ENCODE results near the gene KCND2. TPM values are rescaled to one million over a fixed set of nuclear protein-coding genes. Genes with fewer than 3 reads are reported as not detected.

The KCND2 gene
- total RNA-seq, 1 experiment from 2014 or later: not detected

- Histone ChIP-seq H3K9me3 (no peaks in the 10 kb centered on the region), H3K36me3 (ENCODE audit: control insufficient read depth, insufficient read depth, low read length) (no peaks in the 10 kb centered on the region), H3K4me3 (ENCODE audit: low read depth, low read length) (no peak overlapping the region), H3K4me1 (no peaks in the 10 kb centered on the region), H3K27me3 (replicated peaks; ENCODE audit: control insufficient read depth, insufficient read depth, low read length) (no peaks in the 10 kb centered on the region)
- intact Hi-C loops (cut with micrococcal nuclease; ENCODE audit: unreplicated experiment): no loop called here
- Mint-ChIP-seq H3K4me3 (ENCODE audit: unreplicated experiment) (no peak overlapping the region), H3K27me3 (ENCODE audit: insufficient read depth, unreplicated experiment) (peaks cover 6% of the 10 kb centered on the region), H3K9me3 (ENCODE audit: unreplicated experiment) (no peaks in the 10 kb centered on the region), H3K27ac (ENCODE audit: unreplicated experiment) (no peak overlapping the region), H3K36me3 (ENCODE audit: insufficient read depth, unreplicated experiment) (no peaks in the 10 kb centered on the region), H3K4me1 (ENCODE audit: low read depth, unreplicated experiment) (no peaks in the 10 kb centered on the region)
- no peak for DNase-seq
- BruUV-seq (replicated peaks): no TSS peak
- no peak for TF ChIP-seq CTCF (IDR thresholded peaks at IDR 0.05; ENCODE audit: insufficient read depth in 1 of 2, low read depth in 1 of 2, low read length in 1 of 2, severe bottlenecking in 1 of 2, unreplicated experiment in 1 of 2)
- POLR2A ChIA-PET: no interaction called here
- CTCF ChIA-PET: no interaction called here
Observed at GRCh38 chr7:120582916-120583315, 309.9 kb downstream of the KCND2 start.

- Histone ChIP-seq H3K36me3 (ENCODE audit: control insufficient read depth, insufficient read depth, low read length) (no peaks in the 10 kb centered on the region), H3K4me1 (no peaks in the 10 kb centered on the region), H3K9me3 (no peaks in the 10 kb centered on the region), H3K27me3 (replicated peaks; ENCODE audit: control insufficient read depth, insufficient read depth, low read length) (no peaks in the 10 kb centered on the region), H3K4me3 (ENCODE audit: low read depth, low read length) (no peak overlapping the region)
- ChIA-PET POLR2A (no interaction called here), CTCF (no interaction called here)
- no peak for DNase-seq
- TF ChIP-seq CTCF (IDR thresholded peaks at IDR 0.05; ENCODE audit: insufficient read depth in 1 of 2, low read depth in 1 of 2, low read length in 1 of 2, severe bottlenecking in 1 of 2, unreplicated experiment in 1 of 2): no peak
- no peaks in the 10 kb centered on the region for H3K9me3 Mint-ChIP-seq (ENCODE audit: unreplicated experiment)
- H3K27ac Mint-ChIP-seq (ENCODE audit: unreplicated experiment): no peak overlapping the region
- no peaks in the 10 kb centered on the region for H3K4me1 Mint-ChIP-seq (ENCODE audit: low read depth, unreplicated experiment)
- intact Hi-C loops (cut with micrococcal nuclease; ENCODE audit: unreplicated experiment): no loop called here
- H3K27me3 Mint-ChIP-seq (ENCODE audit: insufficient read depth, unreplicated experiment): peaks cover 6% of the 10 kb centered on the region
- no peak overlapping the region for H3K4me3 Mint-ChIP-seq (ENCODE audit: unreplicated experiment)
- no TSS peak for BruUV-seq (replicated peaks)
- H3K36me3 Mint-ChIP-seq (ENCODE audit: insufficient read depth, unreplicated experiment): no peaks in the 10 kb centered on the region
Observed at GRCh38 chr7:120583899-120584586, 311.1 kb downstream of the KCND2 start.

GRCh38 chr7:120586571-120586970 is 313.6 kb downstream of the KCND2 start:
- Mint-ChIP-seq H3K9me3 (ENCODE audit: unreplicated experiment) (no peaks in the 10 kb centered on the region), H3K27me3 (ENCODE audit: insufficient read depth, unreplicated experiment) (peaks cover 6% of the 10 kb centered on the region), H3K4me1 (ENCODE audit: low read depth, unreplicated experiment) (no peaks in the 10 kb centered on the region), H3K36me3 (ENCODE audit: insufficient read depth, unreplicated experiment) (no peaks in the 10 kb centered on the region), H3K27ac (ENCODE audit: unreplicated experiment) (no peak overlapping the region), H3K4me3 (ENCODE audit: unreplicated experiment) (no peak overlapping the region)
- no TSS peak for BruUV-seq (replicated peaks)
- H3K27me3 ChIP-seq (replicated peaks; ENCODE audit: control insufficient read depth, insufficient read depth, low read length): no peaks in the 10 kb centered on the region
- no peaks in the 10 kb centered on the region for H3K4me1 ChIP-seq
- ChIA-PET CTCF (no interaction called here), POLR2A (no interaction called here)
- no peak overlapping the region for H3K4me3 ChIP-seq (ENCODE audit: low read depth, low read length)
- intact Hi-C loops (cut with micrococcal nuclease; ENCODE audit: unreplicated experiment): no loop called here
- TF ChIP-seq CTCF (IDR thresholded peaks at IDR 0.05; ENCODE audit: insufficient read depth in 1 of 2, low read depth in 1 of 2, low read length in 1 of 2, severe bottlenecking in 1 of 2, unreplicated experiment in 1 of 2): no peak
- DNase-seq: no peak
- no peaks in the 10 kb centered on the region for H3K9me3 ChIP-seq
- H3K36me3 ChIP-seq (ENCODE audit: control insufficient read depth, insufficient read depth, low read length): no peaks in the 10 kb centered on the region
